ENCODE measurements around the gene PLPP7.
"Not testable (repeated sequence)": the region's sequence is repeated elsewhere in the genome, so short reads cannot be mapped to it uniquely, and the experiment has no call there.

PLPP7 gene

DNA sequence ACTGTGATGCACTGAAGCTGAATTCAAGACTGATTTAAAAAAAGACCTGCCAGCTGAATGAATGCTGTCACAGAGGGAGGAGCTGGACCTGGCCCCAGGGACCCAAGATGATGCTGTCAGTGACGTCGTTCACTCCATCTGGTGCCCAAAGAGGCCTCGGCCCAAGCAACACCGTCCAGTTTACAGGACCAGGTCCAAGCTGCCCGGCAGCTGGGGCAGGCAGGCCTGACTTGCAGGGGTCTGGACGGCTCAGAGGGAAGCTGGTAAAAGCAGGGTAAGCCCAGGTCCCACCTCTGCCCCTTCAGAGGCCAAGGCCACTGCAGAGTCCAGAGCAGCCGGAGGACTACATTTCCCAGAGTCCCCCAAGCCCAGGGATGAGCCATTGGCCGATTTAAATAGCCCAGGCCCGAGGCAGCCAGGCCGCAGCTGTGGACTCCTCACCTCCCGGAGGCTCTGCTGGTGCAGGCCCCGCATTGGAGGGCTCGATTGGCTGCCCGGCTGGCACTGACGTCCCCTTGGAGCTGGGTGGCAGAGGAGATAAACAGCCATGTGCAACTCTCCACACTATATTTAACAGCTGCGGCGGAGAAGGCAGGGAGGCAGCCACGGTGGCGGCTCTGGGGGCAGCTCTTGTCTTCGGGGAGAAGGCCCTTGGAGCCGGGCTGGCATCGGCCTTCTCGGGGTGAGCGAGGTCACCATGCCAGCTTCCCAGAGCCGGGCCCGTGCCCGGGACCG is at the start of gene PLPP7:
Gene PLPP7, plus strand, starts transcription at position 423 of the 735 bp plus-strand sequence. Its CDS starts 275 bp downstream, at position 698.
- DNase-seq (ENCODE audit: low read depth in 2 of 2), result no peak

DNA sequence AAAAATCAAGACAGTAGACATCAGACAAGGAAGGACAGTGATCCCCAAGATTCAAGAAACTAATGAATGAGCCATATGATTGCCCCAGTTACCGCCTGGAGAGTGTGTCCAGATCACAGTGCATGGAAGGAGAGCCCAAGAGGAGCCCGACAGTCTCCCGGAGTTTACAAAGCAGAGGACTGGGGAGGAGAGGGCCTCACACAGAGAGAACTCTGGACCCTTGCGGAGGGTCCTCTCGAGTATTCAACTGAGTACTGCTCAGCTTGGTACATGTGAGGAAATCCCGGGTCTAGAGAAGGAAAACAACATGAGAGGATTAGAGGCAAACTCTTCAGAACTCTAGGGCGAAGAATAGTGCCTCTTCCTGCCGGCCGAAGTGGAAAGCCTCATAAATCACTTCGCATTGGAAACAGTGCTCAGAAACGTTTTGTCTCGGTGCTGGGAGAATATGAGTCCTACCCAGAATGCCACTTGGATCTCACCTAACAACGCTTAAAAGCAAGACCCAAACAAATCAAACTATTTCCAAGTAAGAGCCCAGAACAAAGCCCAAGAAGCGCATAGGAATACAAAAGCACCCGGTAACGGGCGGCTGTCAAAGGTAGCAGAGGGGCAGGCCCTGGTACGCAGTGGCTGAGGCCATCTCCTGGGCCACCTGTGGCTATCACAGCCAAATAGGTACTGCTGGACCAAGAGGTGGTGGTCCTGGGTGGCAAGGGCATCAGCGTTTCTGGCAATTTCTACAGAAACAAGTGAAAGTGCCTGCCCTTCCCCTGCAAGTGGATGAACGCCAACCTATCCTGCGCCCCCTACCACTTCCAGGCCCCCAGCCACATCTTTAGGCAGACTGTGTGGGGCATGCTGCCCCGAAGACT is 49.2 kb upstream of the PLPP7 start:
- no peak for DNase-seq (ENCODE audit: low read depth in 2 of 2)

DNA sequence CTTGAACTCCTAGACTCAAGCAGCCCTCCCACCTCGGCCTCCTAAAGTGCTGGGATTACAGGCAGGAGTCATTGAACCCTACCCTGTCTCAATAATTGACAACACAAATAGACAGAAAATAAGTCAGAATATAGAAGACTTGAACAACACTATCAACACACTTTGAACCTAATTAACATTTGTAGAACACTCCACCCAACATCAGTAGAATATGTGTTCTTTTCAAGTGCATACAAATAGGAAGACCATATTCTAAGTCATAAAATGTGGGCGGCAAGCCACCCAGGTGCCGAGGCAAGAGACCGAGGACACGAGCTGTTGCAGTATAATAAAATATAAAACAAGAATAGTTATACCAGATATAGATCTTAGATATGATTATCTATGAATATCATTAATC is 45.2 kb upstream of the PLPP7 start:
- DNase-seq (ENCODE audit: low read depth in 2 of 2), result not testable (repeated sequence)

- DNase-seq (ENCODE audit: low read depth in 2 of 2), result no peak
Observed at GRCh38 chr9:131246618-131247017, 42.9 kb upstream of the PLPP7 start.

DNA sequence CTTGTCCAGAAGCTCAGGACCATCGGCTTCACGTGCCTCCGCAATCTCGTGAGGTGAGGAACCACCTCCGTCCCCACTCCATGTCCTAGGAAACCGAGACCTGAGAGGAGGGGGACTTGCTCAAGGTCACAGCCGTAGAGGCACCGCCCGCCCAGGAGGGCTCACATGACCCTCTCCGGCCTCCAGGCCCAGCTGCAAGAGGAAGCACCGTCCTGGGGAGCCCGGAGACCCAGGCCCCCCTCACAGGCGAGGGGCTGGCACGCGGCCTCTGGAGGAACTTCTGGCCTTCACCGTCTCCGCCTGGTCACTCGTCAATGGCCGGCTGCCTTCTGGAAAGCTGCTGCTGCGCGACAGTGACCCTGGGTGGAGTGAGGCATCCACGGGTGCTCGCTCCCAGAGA is 37.4 kb upstream of the PLPP7 start:
- DNase-seq (ENCODE audit: low read depth in 2 of 2), result no peak

DNA sequence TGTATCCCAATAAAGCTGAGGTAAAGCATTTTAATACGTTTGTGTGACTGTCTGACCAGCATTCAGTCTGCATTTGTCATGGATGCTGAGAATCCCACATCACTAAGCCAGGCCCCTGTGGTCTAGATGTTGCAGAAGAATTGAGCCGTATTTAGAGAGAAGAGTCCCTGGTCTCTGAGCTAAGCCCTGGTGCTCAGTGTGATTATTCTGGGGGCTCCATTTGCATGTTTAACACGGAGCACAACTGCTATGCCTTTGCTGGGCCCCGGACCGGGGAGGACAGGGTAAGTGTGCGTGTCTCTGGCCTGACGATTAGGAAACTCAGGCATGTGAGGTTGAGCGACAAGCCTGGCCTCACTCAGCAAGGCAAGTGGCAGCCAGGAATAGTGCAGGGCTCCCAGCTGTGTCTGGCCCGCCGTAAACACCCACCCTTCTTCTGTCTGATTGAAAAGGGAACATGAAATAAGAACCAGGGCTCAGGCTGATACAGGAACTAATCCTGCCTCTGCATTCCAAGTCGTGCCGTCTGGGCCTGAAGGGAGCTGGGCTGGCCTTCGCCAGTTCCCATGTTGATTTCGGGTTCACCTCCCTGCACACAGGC is 35.5 kb upstream of the PLPP7 start:
- DNase-seq (ENCODE audit: low read depth in 2 of 2), result no peak

- DNase-seq (ENCODE audit: low read depth in 2 of 2), result no peak
Observed at GRCh38 chr9:131254626-131255025, 34.9 kb upstream of the PLPP7 start.

GRCh38 chr9:131255676-131256197 is 33.8 kb upstream of the PLPP7 start:
- DNase-seq (ENCODE audit: low read depth in 2 of 2), result no peak

DNA sequence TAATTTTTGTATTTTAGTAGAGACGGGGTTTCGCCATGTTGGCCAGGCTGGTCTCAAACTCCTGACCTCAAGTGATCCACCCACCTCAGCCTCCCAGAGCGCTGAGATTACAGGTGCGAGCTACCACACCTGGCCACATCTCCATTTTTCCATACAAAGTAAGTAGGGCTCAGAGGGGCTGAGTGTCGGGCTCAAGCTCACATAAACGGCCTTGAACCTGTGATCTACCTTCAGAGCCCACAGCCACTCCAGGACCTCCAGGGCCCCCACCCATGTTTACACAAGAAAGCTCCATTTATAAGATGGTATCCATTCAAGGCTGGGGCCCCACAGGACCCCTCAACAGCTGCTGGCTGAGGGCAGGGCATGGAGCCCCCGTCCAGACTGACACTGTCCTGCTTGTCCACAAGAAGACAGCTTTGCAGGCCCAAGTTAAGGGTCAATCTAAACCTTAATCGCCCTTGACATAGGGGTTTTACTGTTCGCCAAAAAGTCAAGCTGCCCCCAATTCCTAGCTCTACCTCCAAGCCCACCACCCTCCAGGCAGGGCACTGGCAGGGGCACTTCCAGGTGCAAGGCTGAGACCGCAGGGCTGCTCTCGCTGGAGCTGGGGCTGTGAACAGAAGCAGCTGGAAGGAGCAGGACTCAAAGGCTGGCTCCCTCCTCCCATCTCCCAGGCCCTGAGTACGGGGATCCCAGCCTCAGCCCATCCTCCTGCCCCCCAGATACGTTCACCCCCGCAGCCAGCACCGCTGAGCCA is 32.1 kb upstream of the PLPP7 start:
- DNase-seq (ENCODE audit: low read depth in 2 of 2), result no peak

GRCh38 chr9:131258186-131258585 is 31.3 kb upstream of the PLPP7 start:
- no peak for DNase-seq (ENCODE audit: low read depth in 2 of 2)

- DNase-seq (ENCODE audit: low read depth in 2 of 2), result no peak
Observed at GRCh38 chr9:131258698-131259431, 30.7 kb upstream of the PLPP7 start.

DNA sequence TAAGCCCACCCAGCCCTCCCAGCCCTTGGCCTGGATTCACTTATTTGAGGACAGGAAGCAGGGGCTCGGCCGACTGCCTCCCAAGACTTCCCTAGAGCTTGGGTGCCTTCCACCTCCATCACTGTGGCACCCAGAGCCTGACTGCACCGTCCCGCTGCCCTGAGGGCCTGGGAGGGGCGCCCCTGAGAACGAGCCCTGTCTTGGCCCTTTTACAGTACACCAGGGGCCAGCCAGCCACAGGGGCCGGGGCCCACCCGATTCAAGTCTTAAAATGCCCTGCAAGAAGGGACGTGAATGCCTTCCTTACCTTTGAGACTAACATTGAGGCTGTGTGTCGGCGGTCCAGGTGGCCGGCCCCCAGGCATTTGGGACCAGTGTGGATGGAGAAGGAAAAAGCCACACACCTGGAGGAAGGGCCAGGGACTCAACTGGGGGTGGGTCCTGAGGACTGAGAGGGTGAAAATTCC is 30.1 kb upstream of the PLPP7 start:
- no peak for DNase-seq (ENCODE audit: low read depth in 2 of 2)

GRCh38 chr9:131259916-131260597 is 29.5 kb upstream of the PLPP7 start:
- no peak for DNase-seq (ENCODE audit: low read depth in 2 of 2)

- DNase-seq (ENCODE audit: low read depth in 2 of 2), result no peak
Observed at GRCh38 chr9:131260751-131261452, 28.6 kb upstream of the PLPP7 start.

DNA sequence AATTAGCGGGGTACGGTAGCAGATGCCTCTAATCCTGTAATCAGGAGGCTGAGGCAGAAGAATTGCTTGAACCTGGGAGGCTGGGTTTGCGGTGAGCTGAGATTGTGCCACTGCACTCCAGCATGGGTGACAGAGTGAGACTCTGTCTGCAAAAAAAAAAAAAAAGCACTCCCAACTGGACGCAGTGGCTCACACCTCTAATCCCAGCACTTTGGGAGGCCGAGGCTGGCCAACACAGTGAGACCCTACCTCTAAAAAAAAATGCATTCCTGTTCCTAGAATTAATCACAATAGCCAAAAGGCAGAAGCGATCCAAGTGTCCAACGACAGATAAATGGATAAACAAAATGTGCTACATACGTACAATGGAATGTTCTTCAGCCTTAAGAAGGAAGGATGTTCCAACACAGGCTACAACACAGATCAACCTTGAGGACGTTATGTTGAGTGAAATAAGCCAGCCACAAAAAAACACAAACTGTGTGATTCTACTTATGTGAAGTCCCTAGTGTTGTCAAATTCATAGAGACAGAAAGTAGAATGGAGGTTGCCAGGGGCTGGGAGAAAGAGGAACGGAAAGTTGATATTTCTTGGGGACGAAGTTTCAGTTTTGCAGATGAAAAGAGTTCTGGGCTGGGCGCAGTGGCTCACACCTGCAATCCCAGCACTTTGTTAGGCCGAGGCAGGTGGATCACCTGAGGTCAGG is 27.0 kb upstream of the PLPP7 start:
- no peak for DNase-seq (ENCODE audit: low read depth in 2 of 2)

GRCh38 chr9:131263033-131263343 is 26.5 kb upstream of the PLPP7 start:
- DNase-seq (ENCODE audit: low read depth in 2 of 2), result not testable (repeated sequence)

DNA sequence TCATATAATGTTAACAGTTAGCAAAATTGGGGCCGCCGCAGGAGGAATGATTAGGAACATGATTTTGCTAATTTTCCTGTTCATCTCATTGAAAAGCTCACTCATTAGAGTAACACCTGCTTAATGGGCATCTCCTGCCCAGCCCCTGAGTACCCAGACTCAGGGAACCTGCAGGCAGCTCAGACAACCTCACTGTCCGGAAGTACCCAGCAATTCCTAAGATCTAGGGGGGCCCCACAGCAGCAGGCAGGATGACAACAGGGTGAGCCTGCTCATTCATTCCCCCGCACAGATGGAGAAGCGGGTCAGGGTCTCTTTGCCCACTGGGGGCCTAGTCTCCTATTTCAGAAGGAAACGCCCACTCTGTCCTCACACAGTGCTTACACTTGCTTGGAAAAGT is 25.8 kb upstream of the PLPP7 start:
- no peak for DNase-seq (ENCODE audit: low read depth in 2 of 2)

DNA sequence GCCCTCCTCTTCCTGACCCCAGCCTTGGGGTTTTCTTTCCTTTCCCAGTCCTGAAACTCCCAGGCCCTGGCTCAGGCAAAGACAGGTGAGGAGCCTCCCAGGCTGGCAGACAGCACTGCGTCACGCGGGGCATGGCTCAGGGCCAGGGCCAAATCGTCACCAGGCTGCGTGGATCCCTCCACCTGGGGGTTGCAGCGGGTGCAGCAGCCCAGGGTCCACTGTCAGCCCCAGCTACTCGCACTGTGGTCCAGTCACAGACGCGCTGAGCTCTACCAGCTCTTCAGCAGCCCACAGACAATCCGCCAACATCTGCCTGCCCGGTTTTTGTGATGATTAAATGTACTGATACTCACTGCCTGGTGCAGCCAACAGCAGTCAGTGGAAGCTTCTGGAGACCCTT is 25.3 kb upstream of the PLPP7 start:
- DNase-seq (ENCODE audit: low read depth in 2 of 2), result no peak
